Measurements from ENCODE around the gene STRIT1.
"Not testable (repeated sequence)": the region's sequence is repeated elsewhere in the genome, so short reads cannot be mapped to it uniquely, and the experiment has no call there.

STRIT1 gene

GRCh38 chr3:155313300-155313699, 19.8 kb upstream of the STRIT1 start:
- no peak for DNase-seq (ENCODE audit: low read depth in 2 of 2)

- no peak for DNase-seq (ENCODE audit: low read depth in 2 of 2)
These were observed 19.3 kb upstream of the STRIT1 start for GRCh38 chr3:155312781-155313180.

- no peak for DNase-seq (ENCODE audit: low read depth in 2 of 2)
These were observed 16.1 kb upstream of the STRIT1 start for GRCh38 chr3:155309581-155309980.

- no peak for DNase-seq (ENCODE audit: low read depth in 2 of 2)
These were observed 15.3 kb upstream of the STRIT1 start for GRCh38 chr3:155308831-155309230.

GRCh38 chr3:155307183-155307582, 13.7 kb upstream of the STRIT1 start:
- DNase-seq (ENCODE audit: low read depth in 2 of 2): no peak

GRCh38 chr3:155304394-155304793, 10.9 kb upstream of the STRIT1 start:
- DNase-seq (ENCODE audit: low read depth in 2 of 2): no peak

- DNase-seq (ENCODE audit: low read depth in 2 of 2): no peak
These were observed 10.1 kb upstream of the STRIT1 start for GRCh38 chr3:155303540-155304097.

- DNase-seq (ENCODE audit: low read depth in 2 of 2): no peak
These were observed 9.4 kb upstream of the STRIT1 start for GRCh38 chr3:155302891-155303290.

GRCh38 chr3:155302481-155302880, 9.0 kb upstream of the STRIT1 start:
- no peak for DNase-seq (ENCODE audit: low read depth in 2 of 2)

GRCh38 chr3:155297100-155297499, 3.6 kb upstream of the STRIT1 start:
- no peak for DNase-seq (ENCODE audit: low read depth in 2 of 2)

GRCh38 chr3:155296413-155296812, 2.9 kb upstream of the STRIT1 start:
- no peak for DNase-seq (ENCODE audit: low read depth in 2 of 2)

- DNase-seq (ENCODE audit: low read depth in 2 of 2): no peak
These were observed 790 bp downstream of the STRIT1 start for GRCh38 chr3:155292693-155293092.

- DNase-seq (ENCODE audit: low read depth in 2 of 2): no peak
These were observed 1.4 kb downstream of the STRIT1 start for GRCh38 chr3:155292133-155292532.

- DNase-seq (ENCODE audit: low read depth in 2 of 2): no peak
These were observed 6.7 kb downstream of the STRIT1 start for GRCh38 chr3:155286736-155287135.

GRCh38 chr3:155285936-155286335, 7.5 kb downstream of the STRIT1 start:
- no peak for DNase-seq (ENCODE audit: low read depth in 2 of 2)

- no peak for DNase-seq (ENCODE audit: low read depth in 2 of 2)
These were observed 10.1 kb downstream of the STRIT1 start for GRCh38 chr3:155283092-155284056.

- DNase-seq (ENCODE audit: low read depth in 2 of 2): no peak
These were observed 10.9 kb downstream of the STRIT1 start for GRCh38 chr3:155282385-155283091.

GRCh38 chr3:155281912-155282311, 11.6 kb downstream of the STRIT1 start:
- DNase-seq (ENCODE audit: low read depth in 2 of 2): no peak

GRCh38 chr3:155276089-155276488, 17.4 kb downstream of the STRIT1 start:
- not testable (repeated sequence) for DNase-seq (ENCODE audit: low read depth in 2 of 2)

GRCh38 chr3:155275159-155275754, 18.2 kb downstream of the STRIT1 start:
- not testable (repeated sequence) for DNase-seq (ENCODE audit: low read depth in 2 of 2)

- DNase-seq (ENCODE audit: low read depth in 2 of 2): not testable (repeated sequence)
These were observed 19.0 kb downstream of the STRIT1 start for GRCh38 chr3:155274435-155274834.

GRCh38 chr3:155271343-155271613, 22.2 kb downstream of the STRIT1 start:
- no peak for DNase-seq (ENCODE audit: low read depth in 2 of 2)

Measured in stimulated activated CD8-positive, alpha-beta memory T cell treated with anti-CD3 and anti-CD28 coated beads, Interleukin-2, amount 100 ng/mL, for 48 hours (primary cell).